ENCODE results near the gene SASH3. TPM values are rescaled to one million over a fixed set of nuclear protein-coding genes. Genes with fewer than 3 reads are reported as not detected.
A peak's percentile ranks its signal among the peaks of the same experiment; 100 is the strongest.

The SASH3 gene
- total RNA-seq, 1 donor from 2014 or later = 74.9 TPM

DNA sequence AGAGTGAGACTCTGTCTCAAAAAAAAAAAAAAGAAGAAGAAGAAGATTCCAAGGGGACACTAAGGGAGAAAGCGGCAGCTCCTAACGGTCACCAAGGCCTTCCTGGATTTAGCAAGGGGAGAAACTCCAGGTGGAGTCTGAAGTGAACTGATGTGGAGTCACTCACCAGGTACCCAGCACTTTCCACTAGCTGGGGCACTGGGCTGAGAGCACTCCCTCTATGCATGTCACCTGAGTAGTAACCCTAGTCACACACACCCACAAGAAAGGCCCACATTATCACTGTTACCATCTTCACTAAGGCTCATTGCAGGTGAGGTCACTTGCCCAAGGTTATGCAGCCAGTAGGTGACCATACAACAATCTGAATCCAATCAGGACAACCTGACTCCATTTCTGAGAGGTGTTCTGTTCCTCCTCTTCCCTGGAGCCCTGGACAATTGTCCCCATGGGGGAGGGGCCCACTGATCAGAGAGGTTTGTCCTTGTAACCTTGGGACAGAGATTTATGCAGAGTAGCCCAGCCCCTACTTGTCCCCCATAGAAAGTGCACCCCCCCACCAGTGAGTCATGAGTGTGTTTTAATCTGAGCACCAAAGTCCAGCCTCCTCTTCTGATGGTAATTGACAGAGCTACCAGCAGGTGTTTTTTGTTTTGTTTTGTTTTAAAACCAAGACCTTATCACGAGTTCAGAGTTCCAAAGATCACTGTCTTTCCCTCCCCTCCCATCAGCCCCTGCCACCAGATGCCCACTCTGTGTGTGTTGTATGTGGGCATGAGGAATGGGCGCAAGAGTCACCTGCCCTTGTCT is 5.9 kb upstream of the SASH3 start:
- Histone ChIP-seq H3K4me3 (no peak overlapping the region), H3K27ac (peak overlapping the region; percentile 67), H3K27me3 (ENCODE audit: low read depth) (no peaks in the 10 kb centered on the region), H3K36me3 (no peaks in the 10 kb centered on the region), H3K4me1 (peaks cover 5% of the 10 kb centered on the region), H3K9me3 (no peaks in the 10 kb centered on the region)
- ATAC-seq = no peak
- TF ChIP-seq, protein P1, sequence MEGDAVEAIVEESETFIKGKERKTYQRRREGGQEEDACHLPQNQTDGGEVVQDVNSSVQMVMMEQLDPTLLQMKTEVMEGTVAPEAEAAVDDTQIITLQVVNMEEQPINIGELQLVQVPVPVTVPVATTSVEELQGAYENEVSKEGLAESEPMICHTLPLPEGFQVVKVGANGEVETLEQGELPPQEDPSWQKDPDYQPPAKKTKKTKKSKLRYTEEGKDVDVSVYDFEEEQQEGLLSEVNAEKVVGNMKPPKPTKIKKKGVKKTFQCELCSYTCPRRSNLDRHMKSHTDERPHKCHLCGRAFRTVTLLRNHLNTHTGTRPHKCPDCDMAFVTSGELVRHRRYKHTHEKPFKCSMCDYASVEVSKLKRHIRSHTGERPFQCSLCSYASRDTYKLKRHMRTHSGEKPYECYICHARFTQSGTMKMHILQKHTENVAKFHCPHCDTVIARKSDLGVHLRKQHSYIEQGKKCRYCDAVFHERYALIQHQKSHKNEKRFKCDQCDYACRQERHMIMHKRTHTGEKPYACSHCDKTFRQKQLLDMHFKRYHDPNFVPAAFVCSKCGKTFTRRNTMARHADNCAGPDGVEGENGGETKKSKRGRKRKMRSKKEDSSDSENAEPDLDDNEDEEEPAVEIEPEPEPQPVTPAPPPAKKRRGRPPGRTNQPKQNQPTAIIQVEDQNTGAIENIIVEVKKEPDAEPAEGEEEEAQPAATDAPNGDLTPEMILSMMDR (IDR thresholded peaks at IDR 0.05) = no peak
- intact Hi-C loops (cut with DNase I) = no loop called here
- no peak for DNase-seq

DNA sequence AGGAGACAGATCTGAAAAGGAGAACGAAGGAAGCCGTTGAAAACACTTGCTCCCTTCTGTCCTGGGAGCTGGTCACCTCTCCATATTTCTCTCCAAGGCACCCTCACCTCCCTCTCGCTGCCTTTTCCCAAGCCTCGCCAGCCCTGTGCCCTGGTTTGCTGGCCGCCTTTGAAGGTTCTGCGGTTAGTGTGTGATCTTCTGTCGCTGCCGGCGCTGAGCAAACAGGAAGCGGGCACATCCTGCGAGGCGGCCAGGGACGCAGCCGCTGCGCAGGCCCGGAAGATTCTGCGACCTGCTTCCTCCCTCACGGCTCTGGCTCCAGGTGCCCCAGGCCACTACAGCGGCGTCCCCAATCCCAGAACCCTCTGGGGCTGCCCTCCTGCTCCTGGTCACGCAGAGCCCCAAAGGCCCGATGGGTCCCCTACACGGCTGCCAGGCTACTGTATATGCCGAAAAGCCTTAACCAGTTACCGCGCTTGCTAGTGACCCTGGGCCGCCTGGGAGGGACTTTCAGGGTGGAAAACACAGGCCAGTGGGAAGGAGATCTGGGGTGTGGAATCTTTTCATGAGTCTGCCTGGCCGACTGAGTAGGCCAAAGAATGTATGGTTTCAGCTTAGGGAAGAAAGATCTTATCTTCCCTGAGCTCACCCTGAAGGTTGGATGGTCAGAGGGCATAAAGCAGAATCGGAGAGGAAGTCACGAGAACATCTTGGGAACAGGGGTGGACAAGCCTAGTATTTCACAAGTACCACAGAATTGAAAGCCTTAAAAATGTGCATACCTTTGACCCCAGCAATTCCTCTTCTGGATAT is 2.3 kb upstream of the SASH3 start:
- TF ChIP-seq, protein P1 (IDR thresholded peaks at IDR 0.05) = no peak
- ATAC-seq (peak; percentile 60 to 64), DNase-seq (peak; percentile 77)
- Histone ChIP-seq H3K27me3 (ENCODE audit: low read depth) (no peaks in the 10 kb centered on the region), H3K36me3 (no peaks in the 10 kb centered on the region), H3K4me1 (peaks cover 5% of the 10 kb centered on the region), H3K4me3 (peak overlapping the region; percentile 29), H3K27ac (peak overlapping the region; percentile 84), H3K9me3 (no peaks in the 10 kb centered on the region)
- intact Hi-C loops (cut with DNase I) = no loop called here

GRCh38 chrX:129779086-129779672 is 570 bp upstream of the SASH3 start:
- Histone ChIP-seq H3K36me3 (no peaks in the 10 kb centered on the region), H3K4me1 (no peaks in the 10 kb centered on the region), H3K27me3 (ENCODE audit: low read depth) (no peaks in the 10 kb centered on the region), H3K27ac (no peak overlapping the region), H3K9me3 (no peaks in the 10 kb centered on the region), H3K4me3 (no peak overlapping the region)
- ATAC-seq (no peak), DNase-seq (no peak)
- TF ChIP-seq, protein P1 (IDR thresholded peaks at IDR 0.05) = no peak
- intact Hi-C loops (cut with DNase I) = no loop called here

- DNase-seq (no peak), ATAC-seq (no peak)
- H3K9me3 ChIP-seq = no peaks in the 10 kb centered on the region
- TF ChIP-seq, protein P1 (IDR thresholded peaks at IDR 0.05) = no peak
- no peaks in the 10 kb centered on the region for H3K36me3 ChIP-seq
- H3K27me3 ChIP-seq (ENCODE audit: low read depth) = no peaks in the 10 kb centered on the region
- peak overlapping the region; percentile 51 for H3K4me3 ChIP-seq
- peak overlapping the region; percentile 73 for H3K27ac ChIP-seq
- intact Hi-C loops (cut with DNase I) = no loop called here
- no peaks in the 10 kb centered on the region for H3K4me1 ChIP-seq
Observed at GRCh38 chrX:129780441-129781105, 824 bp downstream of the SASH3 start.

DNA sequence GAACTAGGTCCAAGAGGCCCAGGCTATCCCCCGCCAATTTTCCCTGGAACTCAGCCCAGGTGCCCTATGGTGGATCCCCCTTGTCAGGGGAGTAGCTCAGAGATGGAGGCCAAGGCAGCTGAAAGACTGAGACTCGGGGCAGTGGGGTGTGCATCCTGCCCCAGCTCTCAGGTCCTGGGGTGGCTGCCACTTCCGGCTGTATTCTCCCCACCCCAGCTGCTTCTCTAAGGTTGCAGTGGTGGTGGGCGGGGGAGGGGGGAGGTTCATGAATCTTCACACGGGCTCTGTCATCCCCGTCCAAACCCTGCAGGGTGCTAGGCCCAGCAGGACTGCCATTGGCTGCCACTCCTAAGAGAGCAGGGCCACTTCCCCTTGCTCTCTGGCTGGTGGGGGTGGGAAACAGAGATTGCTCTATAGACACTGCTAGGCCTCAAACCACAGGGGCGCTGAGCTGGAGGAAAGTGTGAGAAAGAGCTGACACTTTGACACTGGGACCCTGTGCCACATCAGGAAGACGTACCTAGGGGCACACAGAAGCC is 1.5 kb downstream of the SASH3 start:
- Histone ChIP-seq H3K36me3 (no peaks in the 10 kb centered on the region), H3K9me3 (no peaks in the 10 kb centered on the region), H3K4me1 (no peaks in the 10 kb centered on the region), H3K27ac (peak overlapping the region; percentile 73), H3K4me3 (peak overlapping the region; percentile 51), H3K27me3 (ENCODE audit: low read depth) (no peaks in the 10 kb centered on the region)
- intact Hi-C loops (cut with DNase I) = no loop called here
- DNase-seq = peak; percentile 79
- TF ChIP-seq, protein P1 (IDR thresholded peaks at IDR 0.05) = no peak
- peak; percentile 71 to 86 for ATAC-seq
